ENCODE data around the gene SNX14. TPM values are rescaled to one million over a fixed set of nuclear protein-coding genes. Genes with fewer than 3 reads are reported as not detected.

Gene SNX14, protein sequence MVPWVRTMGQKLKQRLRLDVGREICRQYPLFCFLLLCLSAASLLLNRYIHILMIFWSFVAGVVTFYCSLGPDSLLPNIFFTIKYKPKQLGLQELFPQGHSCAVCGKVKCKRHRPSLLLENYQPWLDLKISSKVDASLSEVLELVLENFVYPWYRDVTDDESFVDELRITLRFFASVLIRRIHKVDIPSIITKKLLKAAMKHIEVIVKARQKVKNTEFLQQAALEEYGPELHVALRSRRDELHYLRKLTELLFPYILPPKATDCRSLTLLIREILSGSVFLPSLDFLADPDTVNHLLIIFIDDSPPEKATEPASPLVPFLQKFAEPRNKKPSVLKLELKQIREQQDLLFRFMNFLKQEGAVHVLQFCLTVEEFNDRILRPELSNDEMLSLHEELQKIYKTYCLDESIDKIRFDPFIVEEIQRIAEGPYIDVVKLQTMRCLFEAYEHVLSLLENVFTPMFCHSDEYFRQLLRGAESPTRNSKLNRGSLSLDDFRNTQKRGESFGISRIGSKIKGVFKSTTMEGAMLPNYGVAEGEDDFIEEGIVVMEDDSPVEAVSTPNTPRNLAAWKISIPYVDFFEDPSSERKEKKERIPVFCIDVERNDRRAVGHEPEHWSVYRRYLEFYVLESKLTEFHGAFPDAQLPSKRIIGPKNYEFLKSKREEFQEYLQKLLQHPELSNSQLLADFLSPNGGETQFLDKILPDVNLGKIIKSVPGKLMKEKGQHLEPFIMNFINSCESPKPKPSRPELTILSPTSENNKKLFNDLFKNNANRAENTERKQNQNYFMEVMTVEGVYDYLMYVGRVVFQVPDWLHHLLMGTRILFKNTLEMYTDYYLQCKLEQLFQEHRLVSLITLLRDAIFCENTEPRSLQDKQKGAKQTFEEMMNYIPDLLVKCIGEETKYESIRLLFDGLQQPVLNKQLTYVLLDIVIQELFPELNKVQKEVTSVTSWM
- 10 to 100 TPM; 46.3 to 63.3 (median 53.7) TPM for total RNA-seq
- total RNA-seq (2013), result 94.7 TPM
- 9.7 to 55.1 (median 27.8) reads per million in 29 experiments for total RNA-seq

DNA sequence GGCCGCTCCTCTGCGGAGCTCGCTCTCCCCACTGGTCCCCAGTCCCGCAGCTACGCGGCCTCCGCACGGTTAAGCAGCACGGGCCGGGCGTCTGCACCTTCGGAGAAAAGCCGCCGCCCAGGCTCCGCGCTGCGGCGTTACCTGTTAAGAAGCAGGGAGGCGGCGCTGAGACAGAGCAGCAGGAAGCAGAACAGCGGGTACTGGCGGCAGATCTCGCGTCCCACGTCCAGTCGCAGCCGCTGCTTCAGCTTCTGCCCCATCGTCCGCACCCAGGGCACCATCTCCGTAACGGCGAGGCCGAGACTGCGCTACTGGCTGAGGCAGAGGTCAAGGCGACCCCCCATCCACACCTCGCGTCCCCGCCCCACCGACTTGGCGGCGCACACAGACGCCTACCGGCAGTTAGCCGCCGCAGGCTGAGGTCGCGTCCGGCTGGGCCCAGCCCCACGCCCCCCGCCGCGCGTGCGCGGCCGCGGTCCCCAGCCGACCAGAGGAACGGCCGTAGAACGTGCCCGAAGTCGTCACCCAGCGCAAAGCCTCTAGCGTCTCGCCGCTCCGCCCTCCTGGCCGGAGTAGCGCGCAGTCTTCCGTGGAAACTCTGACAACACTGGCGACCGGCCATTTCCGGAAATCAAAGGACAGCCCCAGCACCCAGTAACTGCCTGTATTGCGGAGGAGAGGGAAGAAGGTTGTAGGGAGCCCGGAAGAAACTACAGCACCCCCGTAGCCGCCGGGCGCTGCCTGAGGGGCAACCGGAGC lies at the start of gene SNX14:
TSS of gene SNX14 (minus strand) at position 421 of the 759 bp plus-strand sequence. CDS start at position 281, 140 bp downstream.
- ChIA-PET POLR2A (interaction anchor here (0.5 to 5.1 kb wide), 10 partner anchors 18 to 1734 kb away, joined by 3 to 51 read pairs (median 4); partner anchors contain the start of gene SYNCRIP (in 2 of the 2)), CTCF (interaction anchor here (0.6 to 1.7 kb wide), 7 partner anchors 14 to 85 kb away, joined by 3 to 15 read pairs (median 3); partner anchors contain the start of gene SYNCRIP (in 1 of the 2))
- ATAC-seq (replicated peaks in 1 of 4) (peak; percentile 79 to 80 (median 80)), DNase-seq (peak; percentile 52 to 83 (median 68))
- H3K4me1 ChIP-seq (ENCODE audit: control insufficient read depth in 1 of 2, extremely low read depth in 1 of 2, insufficient read depth in 2 of 2, low read length in 2 of 2), result peaks cover 11 to 20% of the 10 kb centered on the region in 2 experiments
- peak within 1 kb of the TSS; percentile 80 to 88 for H3K4me3 ChIP-seq (ENCODE audit: control insufficient read depth in 1 of 2, extremely low read depth in 1 of 2, low read length in 1 of 2)
- no peaks in the 10 kb centered on the region for H3K36me3 ChIP-seq (ENCODE audit: control insufficient read depth in 2 of 2, extremely low read depth in 1 of 2, insufficient read depth in 1 of 2, low read length in 1 of 2)
- H3K27ac ChIP-seq (ENCODE audit: low read length), result peak within 1 kb of the TSS; percentile 73
- Mint-ChIP-seq H3K27me3 (no peaks in the 10 kb centered on the region), H3K4me3 (peak within 1 kb of the TSS; percentile 89 to 97 (median 96)), H3K9me3 (no peaks in the 10 kb centered on the region), H3K36me3 (peaks cover 22% of the 10 kb centered on the region), H3K4me1 (peaks cover 50 to 54% (median 51%) of the 10 kb centered on the region in 3 donors), H3K27ac (peak within 1 kb of the TSS; percentile 94 to 97)
- H3K9me3 ChIP-seq, result no peaks in the 10 kb centered on the region
- under 1% methylated on average over 76 of the region's 82 CpGs for WGBS (ENCODE audit: insufficient coverage)
- H3K27me3 ChIP-seq (replicated peaks in 1 of 2; ENCODE audit: control insufficient read depth in 2 of 2, extremely low read depth in 1 of 2, insufficient read depth in 2 of 2, low read length in 1 of 2), result no peaks in the 10 kb centered on the region

DNA sequence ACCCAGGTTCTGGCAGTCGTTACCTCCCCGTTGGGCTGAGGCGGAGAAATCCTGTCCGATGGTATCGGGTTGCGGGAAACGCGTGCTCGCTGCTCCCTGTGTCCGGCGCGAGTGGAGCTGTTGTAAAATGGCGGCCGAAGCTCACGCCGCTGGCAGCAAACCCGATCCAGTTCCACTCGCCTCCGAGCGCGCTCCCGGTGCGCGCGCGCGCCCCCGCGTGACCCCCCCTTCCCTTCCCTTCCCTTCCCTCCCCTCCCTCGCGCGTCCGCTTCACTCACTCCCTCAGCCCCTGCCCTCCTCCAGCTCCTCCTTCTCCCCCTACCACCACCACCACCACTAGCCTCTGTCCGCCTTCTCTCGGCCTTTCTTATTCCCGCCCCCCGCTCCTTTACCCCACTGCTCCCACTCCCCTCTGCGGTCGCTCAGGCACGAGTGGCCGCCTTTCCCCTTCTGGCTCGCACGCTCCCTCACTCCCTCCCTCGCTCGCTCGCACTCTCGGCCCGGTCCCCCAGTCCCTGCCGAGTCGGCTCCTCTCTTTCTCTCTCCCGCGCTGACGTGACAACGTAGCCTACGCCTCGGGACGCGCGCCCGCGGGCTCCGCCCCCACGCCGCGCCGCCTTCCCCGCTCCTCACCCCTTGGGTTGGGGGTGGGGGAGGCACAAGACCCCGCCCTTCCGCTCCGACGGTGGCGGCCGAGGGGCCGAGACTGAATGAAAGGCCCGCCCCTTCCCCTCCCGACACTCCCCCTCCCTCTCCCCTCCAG lies 49.3 kb upstream of the SNX14 start, which contains the start of gene SYNCRIP:
TSS of gene SYNCRIP (minus strand) at position 113 of the 763 bp plus-strand sequence. CDS start 1,447 bp downstream, outside the sequence.
- peak; percentile 96 to 99 (median 98) for DNase-seq
- POLR2A ChIA-PET, result interaction anchor here (0.5 to 10.0 kb wide), 12 partner anchors 27 to 90 kb away, joined by 3 to 441 read pairs (median 5); partner anchors contain the start of gene SNX14 (in 1 of the 2)
- no peaks in the 10 kb centered on the region for H3K27me3 ChIP-seq (replicated peaks in 1 of 2; ENCODE audit: control insufficient read depth in 2 of 2, extremely low read depth in 1 of 2, insufficient read depth in 2 of 2, low read length in 1 of 2)
- Mint-ChIP-seq H3K36me3 (peaks cover 30% of the 10 kb centered on the region), H3K27me3 (no peaks in the 10 kb centered on the region), H3K9me3 (no peaks in the 10 kb centered on the region), H3K27ac (peak within 1 kb of the TSS; percentile 97 to 99), H3K4me3 (peak within 1 kb of the TSS; percentile 87 to 93 (median 91)), H3K4me1 (peaks cover 45 to 52% (median 48%) of the 10 kb centered on the region in 3 donors)
- peaks cover 12 to 27% of the 10 kb centered on the region in 2 experiments for H3K4me1 ChIP-seq (ENCODE audit: control insufficient read depth in 1 of 2, extremely low read depth in 1 of 2, insufficient read depth in 2 of 2, low read length in 2 of 2)
- CTCF ChIA-PET, result interaction anchor here in 1 of 2 donors (0.6 to 3.8 kb wide), 4 partner anchors 33 to 49 kb away, joined by 3 to 65 read pairs (median 6); partner anchors contain the start of gene SNX14
- H3K27ac ChIP-seq (ENCODE audit: low read length), result peak within 1 kb of the TSS; percentile 99
- peak; percentile 81 to 86 (median 82) for ATAC-seq (replicated peaks in 1 of 4)
- 0% methylated on average over 54 of the region's 76 CpGs for WGBS (ENCODE audit: insufficient coverage)
- H3K9me3 ChIP-seq, result no peaks in the 10 kb centered on the region
- H3K36me3 ChIP-seq (ENCODE audit: control insufficient read depth in 2 of 2, extremely low read depth in 1 of 2, insufficient read depth in 1 of 2, low read length in 1 of 2), result peaks cover 4 to 16% of the 10 kb centered on the region in 2 donors
- peak within 1 kb of the TSS; percentile 93 to 100 for H3K4me3 ChIP-seq (ENCODE audit: control insufficient read depth in 1 of 2, extremely low read depth in 1 of 2, low read length in 1 of 2)

DNA sequence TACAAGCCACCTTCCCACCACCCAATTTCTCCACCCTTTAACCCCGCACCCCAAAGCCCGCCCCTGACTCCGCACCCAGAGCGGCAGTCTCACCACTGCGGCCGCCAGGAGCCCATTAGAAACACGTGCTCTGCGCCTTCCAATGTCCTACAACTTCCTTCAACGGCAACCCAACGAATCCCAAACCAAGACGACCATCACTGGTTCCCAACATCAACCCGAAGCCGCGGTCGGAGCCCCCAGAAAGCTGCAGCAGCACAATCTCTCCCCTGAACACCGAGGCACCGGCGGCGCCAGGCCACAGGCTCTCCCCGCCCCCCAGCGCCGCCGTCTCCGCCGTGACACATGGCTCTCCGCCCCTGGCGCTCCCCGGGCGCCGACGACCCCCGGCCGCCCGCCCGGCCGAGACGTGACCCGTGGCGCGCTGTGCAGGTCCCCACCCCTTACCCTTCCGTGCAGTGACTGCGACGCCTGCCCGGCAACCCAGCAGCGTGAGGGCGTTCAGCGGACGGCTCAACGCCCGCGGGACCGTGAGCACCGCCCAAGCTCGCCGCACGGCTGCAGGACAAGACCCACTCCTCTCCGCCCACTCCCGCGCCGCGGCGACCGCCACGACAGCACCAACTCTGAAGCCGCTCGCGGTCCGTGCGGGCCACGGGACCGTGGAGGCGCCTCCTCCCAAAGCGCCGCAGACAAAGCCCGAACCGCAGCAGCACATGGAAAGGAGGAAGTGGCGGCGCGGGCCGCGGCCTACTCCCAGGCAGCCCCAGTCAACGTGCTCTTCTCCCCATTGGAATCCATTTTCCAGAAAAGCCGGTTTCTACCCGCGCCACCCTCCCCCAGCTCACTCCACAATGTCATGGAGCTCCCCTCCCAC lies 48.5 kb upstream of the SNX14 start:
- peak overlapping the region; percentile 97 to 99 for H3K27ac Mint-ChIP-seq
- peaks cover 53 to 60% (median 56%) of the 10 kb centered on the region in 3 donors for H3K4me1 Mint-ChIP-seq
- peak in 3 of 4 experiments; percentile 1 to 2 (median 2) for ATAC-seq (replicated peaks in 1 of 4)
- ChIA-PET POLR2A (interaction anchor here (0.5 to 10.0 kb wide), 11 partner anchors 28 to 55 kb away, joined by 3 to 441 read pairs (median 6); partner anchors contain the start of gene SNX14 (in 1 of the 2)), CTCF (interaction anchor here in 1 of 2 donors (1.2 to 3.8 kb wide), 3 partner anchors 36 to 48 kb away, joined by 3 to 65 read pairs (median 8); partner anchors contain the start of gene SNX14)
- H3K27me3 ChIP-seq (replicated peaks in 1 of 2; ENCODE audit: control insufficient read depth in 2 of 2, extremely low read depth in 1 of 2, insufficient read depth in 2 of 2, low read length in 1 of 2), result no peaks in the 10 kb centered on the region
- peaks cover 4 to 24% of the 10 kb centered on the region in 2 donors for H3K36me3 ChIP-seq (ENCODE audit: control insufficient read depth in 2 of 2, extremely low read depth in 1 of 2, insufficient read depth in 1 of 2, low read length in 1 of 2)
- peaks cover 12 to 27% of the 10 kb centered on the region in 2 experiments for H3K4me1 ChIP-seq (ENCODE audit: control insufficient read depth in 1 of 2, extremely low read depth in 1 of 2, insufficient read depth in 2 of 2, low read length in 2 of 2)
- H3K27ac ChIP-seq (ENCODE audit: low read length), result peak overlapping the region; percentile 99
- H3K9me3 Mint-ChIP-seq, result no peaks in the 10 kb centered on the region
- 0% methylated on average over 69 of the region's 85 CpGs for WGBS (ENCODE audit: insufficient coverage)
- H3K4me3 ChIP-seq (ENCODE audit: control insufficient read depth in 1 of 2, extremely low read depth in 1 of 2, low read length in 1 of 2), result peak overlapping the region; percentile 93 to 100
- DNase-seq, result peak; percentile 2 to 67 (median 39)
- peak overlapping the region; percentile 87 to 93 (median 91) for H3K4me3 Mint-ChIP-seq
- no peaks in the 10 kb centered on the region for H3K9me3 ChIP-seq
- peaks cover 37% of the 10 kb centered on the region for H3K36me3 Mint-ChIP-seq
- no peaks in the 10 kb centered on the region for H3K27me3 Mint-ChIP-seq

DNA sequence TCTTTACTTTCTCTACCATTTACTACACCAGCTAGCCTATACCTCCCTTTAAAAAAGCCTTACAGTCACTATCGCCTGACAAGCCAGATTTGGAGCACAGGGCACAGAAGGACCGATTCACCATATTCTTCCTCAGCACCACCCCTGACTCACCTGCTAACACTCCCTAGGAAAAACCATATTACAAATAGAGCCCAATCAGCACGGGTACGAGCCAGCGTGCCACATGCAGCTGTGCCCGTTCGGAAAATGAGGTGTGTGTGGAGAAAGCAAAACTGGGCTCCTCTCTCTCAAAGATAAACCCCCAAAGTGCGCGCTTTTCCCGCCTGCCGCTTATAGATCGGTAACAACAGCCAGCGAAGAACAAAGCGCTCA lies 47.9 kb upstream of the SNX14 start:
- Histone ChIP-seq H3K36me3 (ENCODE audit: control insufficient read depth in 2 of 2, extremely low read depth in 1 of 2, insufficient read depth in 1 of 2, low read length in 1 of 2) (peaks cover 4 to 30% of the 10 kb centered on the region in 2 donors), H3K27ac (ENCODE audit: low read length) (peak overlapping the region; percentile 21), H3K9me3 (no peaks in the 10 kb centered on the region), H3K4me1 (ENCODE audit: control insufficient read depth in 1 of 2, extremely low read depth in 1 of 2, insufficient read depth in 2 of 2, low read length in 2 of 2) (peaks cover 12 to 27% of the 10 kb centered on the region in 2 experiments), H3K4me3 (ENCODE audit: control insufficient read depth in 1 of 2, extremely low read depth in 1 of 2, low read length in 1 of 2) (peak overlapping the region; percentile 93 to 100), H3K27me3 (replicated peaks in 1 of 2; ENCODE audit: control insufficient read depth in 2 of 2, extremely low read depth in 1 of 2, insufficient read depth in 2 of 2, low read length in 1 of 2) (no peaks in the 10 kb centered on the region)
- peak in 2 of 35 experiments; percentile 3 to 4 for DNase-seq
- H3K27me3 Mint-ChIP-seq, result no peaks in the 10 kb centered on the region
- WGBS (ENCODE audit: insufficient coverage), result 1% methylated on average over 6 of the region's 14 CpGs
- no peaks in the 10 kb centered on the region for H3K9me3 Mint-ChIP-seq
- POLR2A ChIA-PET, result interaction anchor here (1.4 to 10.0 kb wide), 5 partner anchors 25 to 36 kb away, joined by 6 to 441 read pairs (median 29); no protein-coding TSS in a partner anchor
- H3K4me3 Mint-ChIP-seq, result peak overlapping the region; percentile 87 to 93 (median 91)
- H3K27ac Mint-ChIP-seq, result peak overlapping the region; percentile 79 to 92
- CTCF ChIA-PET, result interaction anchor here in 1 of 2 donors (1.4 to 1.5 kb wide), 2 partner anchors 37 to 46 kb away, joined by 3 to 10 read pairs; no protein-coding TSS in a partner anchor
- no peak for ATAC-seq (replicated peaks in 1 of 4)
- H3K36me3 Mint-ChIP-seq, result peaks cover 41% of the 10 kb centered on the region
- H3K4me1 Mint-ChIP-seq, result peaks cover 59 to 60% (median 60%) of the 10 kb centered on the region in 3 donors
